ENCODE data around the gene PKNOX2. TPM values are rescaled to one million over a fixed set of nuclear protein-coding genes. Genes with fewer than 3 reads are reported as not detected.

The PKNOX2 gene
- polyA plus RNA-seq, 2 of the 4 experiments (the other 2 are of a cell fraction), result not detected

- TF ChIP-seq EHF (CRISPR knock-in tag; IDR thresholded peaks at IDR 0.05), result no peak
- no peak for TF ChIP-seq HOXB13 (CRISPR knock-in tag; IDR thresholded peaks at IDR 0.05; ENCODE audit: low read depth)
- no peak for TF ChIP-seq RCOR1 (IDR thresholded peaks at IDR 0.05; ENCODE audit: low read depth, low read length)
- TF ChIP-seq TFCP2L1 (CRISPR knock-in tag; IDR thresholded peaks at IDR 0.05), result no peak
Measured at GRCh38 chr11:125175896-125176575, 11.5 kb downstream of the PKNOX2 start (continued).

- ATAC-seq (no peak), DNase-seq (ENCODE audit: low read depth in 1 of 2, low spot score in 1 of 2) (no peak), FAIRE-seq (no peak)
- no peaks in the 10 kb centered on the region for H3K4me1 ChIP-seq
- H3K9me3 ChIP-seq, result no peaks in the 10 kb centered on the region
- 88% methylated on average over 3 of the region's 5 CpGs for WGBS (ENCODE audit: missing lambda C conversion rate)
- ChIA-PET POLR2A (no interaction called here), CTCF (interaction anchor here (1.4 kb wide), 1 partner anchor 12 kb away, joined by 5 read pairs; the partner anchor contains the start of gene PKNOX2)
- no peak overlapping the region for H3K4me3 ChIP-seq
- H3K4me2 ChIP-seq, result no peak overlapping the region
- no peak for TF ChIP-seq PBX3 (IDR thresholded peaks at IDR 0.05)
- no peak for TF ChIP-seq BHLHE40 (IDR thresholded peaks at IDR 0.05; ENCODE audit: low read depth, low read length)
- TF ChIP-seq HEYL (CRISPR knock-in tag; IDR thresholded peaks at IDR 0.05), result no peak
- no peak for TF ChIP-seq EHF (CRISPR knock-in tag; IDR thresholded peaks at IDR 0.05)
- TF ChIP-seq BCL3 (IDR thresholded peaks at IDR 0.05), result no peak
- no peak for TF ChIP-seq ZNF302 (CRISPR knock-in tag; IDR thresholded peaks at IDR 0.05)
- TF ChIP-seq HOXB5 (CRISPR knock-in tag; IDR thresholded peaks at IDR 0.05), result no peak
- TF ChIP-seq FOXS1 (CRISPR knock-in tag; IDR thresholded peaks at IDR 0.05), result no peak
- TF ChIP-seq ZSCAN20 (CRISPR knock-in tag; IDR thresholded peaks at IDR 0.05), result no peak
- TF ChIP-seq HDAC2 (IDR thresholded peaks at IDR 0.05), result no peak
- TF ChIP-seq CBX8 (IDR thresholded peaks at IDR 0.05), result no peak
- TF ChIP-seq FOSB (CRISPR knock-in tag; IDR thresholded peaks at IDR 0.05), result no peak
- TF ChIP-seq JUN (IDR thresholded peaks at IDR 0.05), result no peak
- no peak for TF ChIP-seq HOXA7 (CRISPR knock-in tag; IDR thresholded peaks at IDR 0.05)
- TF ChIP-seq EP300 (IDR thresholded peaks at IDR 0.05), result no peak
- H3K27ac ChIP-seq, result no peak overlapping the region
Measured at GRCh38 chr11:125176866-125177265, 12.3 kb downstream of the PKNOX2 start.

GRCh38 chr11:125177543-125177942, 13.0 kb downstream of the PKNOX2 start:
- H3K4me3 ChIP-seq, result no peak overlapping the region
- 90% methylated on average over 3 of the region's 3 CpGs for WGBS (ENCODE audit: missing lambda C conversion rate)
- DNase-seq (ENCODE audit: low read depth in 1 of 2, low spot score in 1 of 2) (no peak), FAIRE-seq (no peak), ATAC-seq (no peak)
- H3K4me2 ChIP-seq, result no peak overlapping the region
- POLR2A ChIA-PET, result no interaction called here
- H3K9me3 ChIP-seq, result no peaks in the 10 kb centered on the region
- no peak overlapping the region for H3K27ac ChIP-seq
- no peak for TF ChIP-seq MAFK (IDR thresholded peaks at IDR 0.05; ENCODE audit: partially characterized antibody)
- TF ChIP-seq RNF2 (IDR thresholded peaks at IDR 0.05; ENCODE audit: borderline replicate concordance, low read depth), result no peak
- TF ChIP-seq HOXA7 (CRISPR knock-in tag; IDR thresholded peaks at IDR 0.05), result no peak
- no peak for TF ChIP-seq FOXS1 (CRISPR knock-in tag; IDR thresholded peaks at IDR 0.05)
- TF ChIP-seq HOXB13 (CRISPR knock-in tag; IDR thresholded peaks at IDR 0.05; ENCODE audit: low read depth), result no peak
- no peak for TF ChIP-seq NR3C1 (IDR thresholded peaks at IDR 0.05)
- no peak for TF ChIP-seq ATOH8 (CRISPR knock-in tag; IDR thresholded peaks at IDR 0.05; ENCODE audit: low read depth)
- TF ChIP-seq CHD4 (IDR thresholded peaks at IDR 0.05; ENCODE audit: borderline replicate concordance), result no peak
- TF ChIP-seq RFX5 (IDR thresholded peaks at IDR 0.05), result no peak
- no peak for TF ChIP-seq HMGXB4 (CRISPR knock-in tag; IDR thresholded peaks at IDR 0.05; ENCODE audit: borderline replicate concordance)
- TF ChIP-seq TP53 (CRISPR knock-in tag; IDR thresholded peaks at IDR 0.05), result no peak
- TF ChIP-seq ELK1 (IDR thresholded peaks at IDR 0.05; ENCODE audit: low read depth, low read length), result no peak
- TF ChIP-seq HDAC2 (IDR thresholded peaks at IDR 0.05), result no peak
- no peak for TF ChIP-seq MAX (IDR thresholded peaks at IDR 0.05)
- TF ChIP-seq KDM5A (IDR thresholded peaks at IDR 0.05), result no peak
- H3K4me1 ChIP-seq, result no peaks in the 10 kb centered on the region
- CTCF ChIA-PET, result no interaction called here

Data from A549 (cell line).